Cerebellar nuclear complex (tissue), 1 donor: Measurements from ENCODE around the gene OR2T6.
"Not testable (repeated sequence)": the region's sequence is repeated elsewhere in the genome, so short reads cannot be mapped to it uniquely, and the experiment has no call there.

Source experiments
- DNase-seq, 2 experiments: peaks; one replicate each; lab custom pipeline; 2025; lab: John Stamatoyannopoulos, UW

OR2T6 gene

GRCh38 chr1:248433811-248434415 is 58.4 kb downstream of the OR2T6 start:
- not testable (repeated sequence) for DNase-seq

GRCh38 chr1:248434913-248435312 is 59.4 kb downstream of the OR2T6 start:
- DNase-seq, result not testable (repeated sequence)

GRCh38 chr1:248436303-248436702 is 60.8 kb downstream of the OR2T6 start:
- not testable (repeated sequence) for DNase-seq

GRCh38 chr1:248438668-248439067 is 63.1 kb downstream of the OR2T6 start:
- DNase-seq, result not testable (repeated sequence)

- DNase-seq, result not testable (repeated sequence)
Measured at GRCh38 chr1:248439283-248439682, 63.7 kb downstream of the OR2T6 start.
